K562 (cell line): ENCODE results near the gene CNOT4. TPM values are rescaled to one million over a fixed set of nuclear protein-coding genes. Genes with fewer than 3 reads are reported as not detected.

Source experiments
- ATAC-seq: fragments of 200-7000 bp; cut with Tn5 transposase; 3 replicates; pipeline ENCODE4 v1.9.1; 2020; ENCODE audit warnings: moderate library complexity
- BruUV-seq: library from RNA; stranded (reverse); fragments of 400-500 nt; replicated peaks from 2 replicates; lab custom pipeline; 2021; lab: Mats Ljungman, UMichigan
- CTCF ChIA-PET: fragments of 300-600 bp; formaldehyde crosslinking; extraction: SDS; loops from one replicate; lab custom pipeline; 2021; ENCODE audit warnings: low intra/inter-chr PET ratio; lab: Yijun Ruan, JAX
- POLR2A ChIA-PET: fragments of 300-600, 350-650 bp; sonication (Branson Sonifier 250); formaldehyde crosslinking; extraction: SDS; loops from one replicate; lab custom pipeline; 2021; ENCODE audit warnings: antibody characterized with exemption, inconsistent platforms; lab: Yijun Ruan, JAX
- DNase-seq, 4 experiments: peaks; one replicate each; pipeline versions ENCODE4 v3.0.0 to v3.0.0-alpha.2; 2011 to 2018; ENCODE audit warnings: low spot score in 3 of 4, mixed read lengths in 3 of 4; ENCODE audit errors: extremely low read depth in 1 of 4
- FAIRE-seq: peaks from 2 replicates; lab custom pipeline; 2011; peaks lifted over from hg19 to GRCh38; lab: Jason Lieb, UNC
- H2AFZ ChIP-seq: 2 replicates; pipeline ENCODE4 v1.6.0; 2011; ENCODE audit warnings: low read depth, low read length, control low read depth, inconsistent platforms
- H3K27ac ChIP-seq: fragments of 200-600 bp; 3 replicates; pipeline ENCODE4 v1.8.0; 2011; ENCODE audit warnings: low read depth, mild to moderate bottlenecking, control low read depth, inconsistent platforms, low read length, moderate library complexity, mixed read lengths; ENCODE audit errors: extremely low read depth
- H3K27me3 ChIP-seq, 2 experiments: fragments of 300-600 bp in 1 of 2; 2 replicates in 1 of 2; 3 replicates in 1 of 2; pipeline versions ENCODE4 v1.6.0 to v1.8.0; 2011; ENCODE audit warnings: inconsistent platforms in 2 of 2, low read length in 2 of 2, mild to moderate bottlenecking in 1 of 2, mixed read lengths in 1 of 2, moderate library complexity in 1 of 2; ENCODE audit not compliant: control insufficient read depth in 2 of 2, insufficient read depth in 2 of 2
- H3K36me3 ChIP-seq: fragments of 300-600 bp; 3 replicates; pipeline ENCODE4 v1.8.0; 2011; ENCODE audit warnings: mild to moderate bottlenecking, low read length, inconsistent platforms; ENCODE audit not compliant: control insufficient read depth, insufficient read depth
- H3K4me1 ChIP-seq, 2 experiments: fragments of 200-600 bp in 1 of 2; replicated peaks in 1 of 2; 2 replicates in 1 of 2; 3 replicates in 1 of 2; pipeline versions ENCODE4 v1.5.1 to v1.8.0; 2011; ENCODE audit warnings: inconsistent platforms in 2 of 2, low read length in 2 of 2, mild to moderate bottlenecking in 1 of 2, mixed read lengths in 1 of 2, moderate library complexity in 1 of 2; ENCODE audit not compliant: control insufficient read depth in 2 of 2, insufficient read depth in 2 of 2
- H3K4me2 ChIP-seq: 2 replicates; pipeline ENCODE4 v1.6.1; 2011; ENCODE audit warnings: low read length, control low read depth, inconsistent platforms, mixed read lengths; ENCODE audit not compliant: insufficient read depth
- H3K4me3 ChIP-seq: fragments of 200-600 bp; sonication (generic), shearing (Covaris generic); 2 replicates; pipeline ENCODE4 v1.5.1; 2016; ENCODE audit warnings: control low read depth, inconsistent platforms
- H3K79me2 ChIP-seq: fragments of 200-600 bp; 3 replicates; pipeline ENCODE4 v1.8.0; 2011; ENCODE audit warnings: low read length, inconsistent platforms; ENCODE audit not compliant: control insufficient read depth, insufficient read depth
- H3K9ac ChIP-seq, 2 experiments: 2 replicates each; pipeline versions ENCODE4 v1.6.0 to v1.6.1; 2011; ENCODE audit warnings: low read depth in 2 of 2, low read length in 2 of 2, control low read depth in 1 of 2, inconsistent platforms in 1 of 2, mild to moderate bottlenecking in 1 of 2, mixed read lengths in 1 of 2; ENCODE audit not compliant: insufficient read depth in 1 of 2
- H3K9me1 ChIP-seq: one replicate; pipeline ENCODE4 v1.6.0; 2011; ENCODE audit warnings: inconsistent platforms, mild to moderate bottlenecking, low read length, moderate library complexity; ENCODE audit not compliant: control insufficient read depth, insufficient read depth
- H3K9me3 ChIP-seq: replicated peaks from 2 replicates; pipeline ENCODE4 v1.5.1; 2011; ENCODE audit warnings: low read depth, low read length, inconsistent platforms; ENCODE audit not compliant: control insufficient read depth, insufficient read depth
- H4K20me1 ChIP-seq: replicated peaks from 2 replicates; pipeline ENCODE4 v1.6.1; 2011; ENCODE audit warnings: low read length, inconsistent platforms, mixed read lengths; ENCODE audit not compliant: control insufficient read depth, insufficient read depth
- ATF6 ChIP-seq: sonication (generic); formaldehyde crosslinking; IDR thresholded peaks from 2 replicates; pipeline ENCODE4 v1.4.0; 2020; ENCODE audit warnings: mild to moderate bottlenecking, missing genetic modification reagents
- BCOR ChIP-seq: fragments of 450-650 bp; IDR thresholded peaks from 2 replicates; pipeline ENCODE4 v1.6.1; 2016
- C11orf30 ChIP-seq: fragments of 450-650 bp; IDR thresholded peaks from 2 replicates; pipeline ENCODE4 v1.6.1; 2016; ENCODE audit warnings: low read depth, mild to moderate bottlenecking
- DDX20 ChIP-seq: fragments of 450-650 bp; IDR thresholded peaks from 2 replicates; pipeline ENCODE4 v1.6.1; 2016; ENCODE audit warnings: missing genetic modification characterization, low read depth, mild to moderate bottlenecking, missing compliant biosample characterization, moderate library complexity
- MAFF ChIP-seq: IDR thresholded peaks from 2 replicates; pipeline ENCODE4 v1.6.1; 2012; ENCODE audit warnings: low read length, improper control_type of control experiment
- MAFG ChIP-seq: fragments of 450-650 bp; conservative IDR thresholded peaks from 2 replicates; pipeline ENCODE4 v1.6.1; 2016; ENCODE audit warnings: missing genetic modification characterization, missing compliant biosample characterization
- MAFK ChIP-seq: IDR thresholded peaks from 2 replicates; pipeline ENCODE4 v1.6.1; 2011; ENCODE audit warnings: low read length, improper control_type of control experiment
- MEF2D ChIP-seq: conservative IDR thresholded peaks from 2 replicates; pipeline ENCODE4 v1.6.1; 2016; ENCODE audit warnings: low read depth, missing genetic modification characterization, missing compliant biosample characterization
- NFE2 ChIP-seq: IDR thresholded peaks from 2 replicates; pipeline ENCODE4 v1.6.1; 2014; ENCODE audit warnings: antibody characterized with exemption, low read depth
- NFE2L1 ChIP-seq: fragments of 450-650 bp; IDR thresholded peaks from 2 replicates; pipeline ENCODE4 v1.6.1; 2016; ENCODE audit warnings: missing genetic modification characterization, low read depth, mild to moderate bottlenecking, missing compliant biosample characterization, moderate library complexity, borderline replicate concordance
- PCBP1 ChIP-seq: fragments of 200-400 bp; formaldehyde crosslinking; IDR thresholded peaks from 2 replicates; pipeline ENCODE4 v1.6.1; 2018; ENCODE audit warnings: mild to moderate bottlenecking, low read depth, low read length; ENCODE audit not compliant: poor library complexity, severe bottlenecking
- ZNF316 ChIP-seq: fragments of 450-650 bp; IDR thresholded peaks from 2 replicates; pipeline ENCODE4 v1.6.1; 2016
- in situ Hi-C: fragments of 300-500 bp; cut with MboI; formaldehyde crosslinking; loops from 4 replicates; pipeline ENCODE4 v1.15.0; 2018; ENCODE audit warnings: inconsistent platforms, mixed read lengths
- intact Hi-C: fragments of 100-400 bp; cut with micrococcal nuclease; formaldehyde crosslinking; loops from 2 replicates; pipeline ENCODE4 v1.14.2; 2022
- polyA plus RNA-seq, 8 experiments: library from polyadenylated mRNA; depleted of rRNA in 4 of 8; stranded (reverse) in 5 of 8; unstranded in 3 of 8; fragments of >200 nt; fragmentation: Nextera tagmentation in 2 of 8; fragmentation: Illumina TruSeq in 1 of 8; extraction: Ambion mirVana in 2 of 8; extraction: Trizol in 1 of 8; gene quantifications; 2 replicates each; pipeline versions ENCODE4 v1.2.1 to v1.2.3, GENCODE V29; 2011 to 2014; ENCODE audit warnings: inconsistent platforms in 1 of 8, missing spikeins in 1 of 8
- total RNA-seq, 7 experiments: library from RNA; depleted of rRNA in 6 of 7; stranded (reverse); fragments of >200 nt in 6 of 7; fragmentation: Illumina TruSeq in 2 of 7; extraction: Trizol in 2 of 7; gene quantifications; 2 replicates each; pipeline versions ENCODE4 v1.2.1 to v1.2.3, GENCODE V29; 2011 to 2021; ENCODE audit warnings: low replicate concordance in 1 of 7

CNOT4 gene
- total and polyA plus RNA-seq, 9 of the 15 experiments (the other 6 are each of a cell fraction or from before 2014, with no cell fraction given), result 8.6 to 24.1 (median 15.4) TPM

GRCh38 chr7:135407884-135408283 is 102.0 kb downstream of the CNOT4 start:
- Histone ChIP-seq H3K9ac (no peak overlapping the region), H3K9me1 (no peaks in the 10 kb centered on the region), H4K20me1 (no peaks in the 10 kb centered on the region), H2AFZ (no peak overlapping the region), H3K27ac (no peak overlapping the region), H3K79me2 (no peaks in the 10 kb centered on the region), H3K4me2 (no peak overlapping the region), H3K4me3 (no peak overlapping the region), H3K9me3 (no peaks in the 10 kb centered on the region), H3K4me1 (peaks cover 0 to 7% of the 10 kb centered on the region in 2 experiments; a peak in 2 of 5 replicates), H3K36me3 (peaks cover 7% of the 10 kb centered on the region; the same call in 1 of the 3 replicates), H3K27me3 (no peaks in the 10 kb centered on the region)
- intact Hi-C loops, result loop anchor here (5.0 kb wide), 1 partner anchor 126 kb away; no protein-coding TSS in a partner anchor
- in situ Hi-C loops, result no loop called here
- POLR2A ChIA-PET, result interaction anchor here (0.6 to 0.7 kb wide), 2 partner anchors 81 to 101 kb away, joined by 3 to 4 read pairs; no protein-coding TSS in a partner anchor
- BruUV-seq, result no TSS peak
- ATAC-seq (no peak), DNase-seq (no peak), FAIRE-seq (no peak)
- CTCF ChIA-PET, result no interaction called here
- no peak for TF ChIP-seq DDX20 (tag)
- TF ChIP-seq MAFG (tag), result peak; percentile 84
- no peak for TF ChIP-seq MEF2D (tag)
- TF ChIP-seq BCOR, result no peak
- no peak for TF ChIP-seq ATF6 (CRISPR knock-in tag)
- TF ChIP-seq NFE2, result peak; percentile 35; the same call in 1 of the 2 replicates
- TF ChIP-seq C11orf30, result peak; percentile 92
- TF ChIP-seq ZNF316, result peak; percentile 98
- 0 out of 2 replicates have a peak, but pooled peaks have one; percentile 30 for TF ChIP-seq NFE2L1 (tag)
- peak; percentile 77; the same call in 1 of the 2 replicates for TF ChIP-seq MAFK
- TF ChIP-seq MAFF, result peak; percentile 86
- TF ChIP-seq PCBP1, result no peak
